Testis (tissue), 3 donors: ENCODE data around the gene CCDC51. TPM values are rescaled to one million over a fixed set of nuclear protein-coding genes. Genes with fewer than 3 reads are reported as not detected.
A peak's percentile ranks its signal among the peaks of the same experiment; 100 is the strongest.

ENCODE experiments used
- DNase-seq: peaks from one replicate; pipeline ENCODE4 v3.0.0-alpha.2; 2019
- H3K27ac ChIP-seq, 2 donors: fragments of 200-600 bp; sonication (generic); one replicate each; pipeline ENCODE4 v1.5.1; 2019
- H3K27me3 ChIP-seq: fragments of 200-600 bp; sonication (generic); one replicate; pipeline ENCODE4 v1.5.1; 2019
- H3K36me3 ChIP-seq: fragments of 200-600 bp; sonication (generic); one replicate; pipeline ENCODE4 v1.5.1; 2017; ENCODE audit warnings: low read depth; ENCODE audit errors: missing control alignments
- H3K4me1 ChIP-seq: fragments of 200-600 bp; sonication (generic); one replicate; pipeline ENCODE4 v1.5.1; 2019
- H3K4me3 ChIP-seq, 2 donors: fragments of 200-600 bp; sonication (generic); one replicate each; pipeline ENCODE4 v1.5.1; 2017 to 2019
- H3K9me3 ChIP-seq: fragments of 200-600 bp; sonication (generic); one replicate; pipeline ENCODE4 v1.5.1; 2017
- CTCF ChIP-seq, 3 experiments: fragments of 450-650 bp in 2 of 3; fragments of 200-600 bp in 1 of 3; sonication (generic) in 1 of 3; IDR thresholded peaks; one replicate each; pipeline ENCODE4 v1.5.1; 2016 to 2019; ENCODE audit warnings: antibody characterized with exemption in 3 of 3, mild to moderate bottlenecking in 2 of 3, moderate library complexity in 1 of 3
- POLR2A ChIP-seq: fragments of 450-650 bp; IDR thresholded peaks from one replicate; pipeline ENCODE4 v1.6.1; 2017; ENCODE audit warnings: antibody characterized with exemption, mild to moderate bottlenecking, moderate library complexity
- WGBS, 2 donors: methylation state at CpG; one replicate each; pipeline ENCODE4 v1.1.5; 2018; 5-methylcytosine and 5-hydroxymethylcytosine counted together
- intact Hi-C: fragments of 100-400 bp; cut with DNase I; formaldehyde crosslinking; loops from one replicate; pipeline ENCODE4 v1.15.1; 2023; ENCODE audit warnings: low total_unique reads
- polyA plus RNA-seq: library from polyadenylated mRNA; stranded (reverse); fragments of 350-450 nt; fragmentation: Illumina TruSeq; extraction: RNeasy Lipid Tissue Mini Kit (QIAGEN cat#74804); gene quantifications from one replicate; pipeline ENCODE4 v1.2.3, GENCODE V29; 2014; ENCODE audit warnings: low read depth, low replicate concordance; ENCODE audit not compliant: insufficient read depth
- total RNA-seq, 2 donors: library from RNA; depleted of rRNA; stranded (reverse); fragments of >200 nt; gene quantifications; one replicate each; pipeline ENCODE4 v1.2.3, GENCODE V29; 2016

CCDC51 gene
- total and polyA plus RNA-seq, 3 donors from 2014 or later, result 11.7 to 16.0 (median 16.0) TPM

GRCh38 chr3:48411606-48412374 is 28.1 kb downstream of the CCDC51 start:
- no peak overlapping the region for H3K27ac ChIP-seq
- intact Hi-C loops, result no loop called here
- H3K9me3 ChIP-seq, result no peaks in the 10 kb centered on the region
- H3K27me3 ChIP-seq, result no peaks in the 10 kb centered on the region
- TF ChIP-seq CTCF (IDR thresholded peaks at IDR 0.05), result no peak
- TF ChIP-seq POLR2A, result no peak
- no peaks in the 10 kb centered on the region for H3K4me1 ChIP-seq
- 91 to 98% methylated on average over 7 to 11 of the region's 11 CpGs for WGBS, 2 donors
- H3K4me3 ChIP-seq, result no peak overlapping the region
- DNase-seq, result no peak
- H3K36me3 ChIP-seq, result no peaks in the 10 kb centered on the region

DNA sequence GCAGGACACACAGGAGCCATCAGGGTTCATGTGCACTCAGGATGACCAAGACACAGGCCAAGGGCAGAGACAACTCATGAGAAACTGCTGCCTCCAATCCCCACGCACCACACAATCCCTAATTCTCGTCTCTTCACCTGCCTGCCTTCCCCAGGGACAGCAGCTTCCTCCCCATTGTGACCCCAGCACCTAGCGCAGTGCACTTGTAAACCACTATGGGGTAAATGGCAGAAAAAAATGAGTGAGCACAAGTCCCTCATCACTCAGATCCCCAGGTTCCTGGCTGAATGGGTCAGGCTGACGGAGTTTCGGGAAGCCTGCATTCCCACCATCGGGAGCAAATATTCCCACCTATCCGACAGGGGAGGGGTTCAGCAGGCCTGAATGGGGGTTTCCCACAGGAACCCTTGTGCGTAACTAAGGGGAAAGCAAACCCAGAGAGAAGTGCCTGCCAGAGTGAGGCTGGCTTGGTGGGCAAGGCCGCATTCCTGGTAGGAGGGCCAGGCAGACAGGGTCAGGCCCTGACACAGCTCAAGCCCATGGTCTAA is 28.8 kb downstream of the CCDC51 start:
- DNase-seq, result no peak
- no peaks in the 10 kb centered on the region for H3K4me1 ChIP-seq
- 97 to 98% methylated on average over 7 to 9 of the region's 9 CpGs for WGBS, 2 donors

GRCh38 chr3:48410205-48411040 is 29.5 kb downstream of the CCDC51 start:
- Histone ChIP-seq H3K27ac (no peak overlapping the region), H3K27me3 (no peaks in the 10 kb centered on the region), H3K36me3 (no peaks in the 10 kb centered on the region), H3K4me3 (no peak overlapping the region), H3K9me3 (no peaks in the 10 kb centered on the region), H3K4me1 (no peaks in the 10 kb centered on the region)
- intact Hi-C loops, result no loop called here
- 95 to 97% methylated on average over 9 to 16 of the region's 16 CpGs for WGBS, 2 donors
- DNase-seq, result no peak
- TF ChIP-seq CTCF (IDR thresholded peaks at IDR 0.05) (no peak), POLR2A (no peak)

More for the DNA sequence above, 28.8 kb downstream of the CCDC51 start:
- H3K27me3 ChIP-seq, result no peaks in the 10 kb centered on the region
- H3K4me3 ChIP-seq, result no peak overlapping the region
- TF ChIP-seq POLR2A (no peak), CTCF (IDR thresholded peaks at IDR 0.05) (no peak)
- H3K9me3 ChIP-seq, result no peaks in the 10 kb centered on the region
- H3K36me3 ChIP-seq, result no peaks in the 10 kb centered on the region
- H3K27ac ChIP-seq, result no peak overlapping the region
- intact Hi-C loops, result no loop called here

DNA sequence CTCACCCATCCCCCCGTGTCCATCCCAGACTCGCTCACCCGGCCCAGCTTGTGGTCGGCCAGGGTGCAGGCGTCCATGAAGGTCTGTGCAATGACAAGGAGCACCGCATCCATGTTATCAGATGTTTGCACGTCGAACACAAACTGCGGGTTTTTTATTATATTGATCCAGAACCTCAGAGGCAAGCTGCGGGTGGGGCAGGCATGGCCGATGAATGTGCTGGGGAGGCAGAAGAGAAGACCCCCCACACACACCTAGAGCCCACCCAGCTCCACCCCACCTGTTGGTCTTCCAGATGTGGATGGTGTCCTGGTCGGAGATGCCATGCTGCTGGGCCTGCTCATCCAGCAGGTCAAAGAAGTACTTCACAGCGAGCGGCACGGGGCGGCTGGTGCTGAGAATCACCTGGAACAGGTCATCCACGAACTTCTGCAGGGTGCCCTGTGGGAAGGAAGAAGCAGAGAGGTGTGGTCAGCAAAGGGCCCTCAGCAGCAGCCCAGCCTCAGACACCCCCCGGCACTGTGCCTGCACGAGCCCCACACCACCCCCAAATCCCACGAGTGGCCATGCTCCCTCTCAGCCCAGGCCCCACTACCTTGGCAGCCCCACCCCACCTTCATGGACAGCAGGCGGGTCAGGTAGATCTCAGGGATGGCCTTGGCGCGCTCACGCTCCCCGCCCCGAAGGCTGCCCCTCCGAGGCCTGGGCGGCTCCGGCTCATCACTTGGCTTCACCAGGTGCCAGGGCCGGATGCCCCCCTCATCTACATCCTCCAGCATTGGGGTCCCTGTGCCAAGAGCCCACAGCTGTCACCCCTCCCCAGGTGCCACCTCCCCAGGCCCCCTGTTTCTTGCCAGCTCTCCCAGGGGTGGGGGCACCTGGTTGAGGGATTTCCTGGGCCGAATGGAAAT is 30.4 kb downstream of the CCDC51 start:
- Histone ChIP-seq H3K27ac (no peak overlapping the region), H3K27me3 (no peaks in the 10 kb centered on the region)
- 92 to 94% methylated on average over 24 to 31 of the region's 31 CpGs for WGBS, 2 donors

More for the DNA sequence above, 30.4 kb downstream of the CCDC51 start:
- H3K9me3 ChIP-seq, result no peaks in the 10 kb centered on the region
- H3K4me3 ChIP-seq, result no peak overlapping the region
- intact Hi-C loops, result no loop called here
- H3K36me3 ChIP-seq, result no peaks in the 10 kb centered on the region
- no peak for TF ChIP-seq POLR2A
- no peaks in the 10 kb centered on the region for H3K4me1 ChIP-seq
- peak; percentile 10 for DNase-seq
